NOMO-1 treated with dmso at 0.1 percent for 144 hours (cell line): ENCODE data around the gene GAS7.
"Not testable (repeated sequence)": the region's sequence is repeated elsewhere in the genome, so short reads cannot be mapped to it uniquely, and the experiment has no call there.

Source experiments
- DNase-seq: peaks from one replicate; lab custom pipeline; 2025; ENCODE audit not compliant: unreplicated experiment; lab: John Stamatoyannopoulos, UW

The GAS7 gene

GRCh38 chr17:10114931-10115535 is 83.4 kb downstream of the GAS7 start:
- peak; percentile 98 for DNase-seq

DNA sequence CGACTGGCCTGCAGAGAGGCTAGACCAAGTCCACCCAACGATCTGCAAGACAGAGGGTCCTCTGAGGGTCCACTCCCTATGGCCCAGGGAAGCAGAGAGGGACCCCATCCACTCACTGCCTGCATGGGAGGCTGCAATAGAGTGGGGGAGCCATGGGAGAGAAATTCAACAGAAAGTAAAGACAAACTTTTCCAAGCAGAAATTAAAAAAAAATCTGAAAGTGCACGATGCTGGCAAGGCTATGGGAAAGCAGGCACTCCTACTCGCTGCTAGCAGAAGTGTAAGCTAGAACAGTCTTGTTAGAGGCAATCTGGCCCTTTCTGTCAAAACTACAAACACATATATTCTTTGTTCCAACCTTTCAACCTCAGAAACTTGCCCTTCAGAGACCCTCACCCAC is 85.4 kb downstream of the GAS7 start:
- no peak for DNase-seq

GRCh38 chr17:10111907-10112452 is 86.4 kb downstream of the GAS7 start:
- DNase-seq: no peak

- no peak for DNase-seq
Measured at GRCh38 chr17:10109146-10109545, 89.3 kb downstream of the GAS7 start.

GRCh38 chr17:10107316-10108165 is 90.9 kb downstream of the GAS7 start:
- peak; percentile 57 for DNase-seq

DNA sequence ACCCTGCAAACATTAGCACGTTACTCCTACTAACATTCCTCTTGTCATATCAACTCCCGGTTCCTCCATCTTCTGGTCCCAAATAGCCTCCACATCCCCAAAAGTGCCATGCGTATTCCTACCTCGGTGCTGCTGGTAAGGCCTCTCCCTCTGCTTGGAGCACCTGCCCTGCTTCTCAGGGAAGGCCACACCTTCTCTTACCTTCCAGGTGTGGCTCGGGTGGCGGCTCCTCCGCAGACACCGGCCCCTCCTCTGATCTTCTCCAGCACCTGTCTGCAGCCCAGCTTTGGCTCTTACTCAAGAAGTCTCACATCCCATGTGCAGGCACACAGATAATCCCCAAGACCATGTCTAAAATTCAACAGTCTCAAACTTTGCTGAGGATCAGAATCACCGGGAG is 92.3 kb downstream of the GAS7 start:
- no peak for DNase-seq

DNA sequence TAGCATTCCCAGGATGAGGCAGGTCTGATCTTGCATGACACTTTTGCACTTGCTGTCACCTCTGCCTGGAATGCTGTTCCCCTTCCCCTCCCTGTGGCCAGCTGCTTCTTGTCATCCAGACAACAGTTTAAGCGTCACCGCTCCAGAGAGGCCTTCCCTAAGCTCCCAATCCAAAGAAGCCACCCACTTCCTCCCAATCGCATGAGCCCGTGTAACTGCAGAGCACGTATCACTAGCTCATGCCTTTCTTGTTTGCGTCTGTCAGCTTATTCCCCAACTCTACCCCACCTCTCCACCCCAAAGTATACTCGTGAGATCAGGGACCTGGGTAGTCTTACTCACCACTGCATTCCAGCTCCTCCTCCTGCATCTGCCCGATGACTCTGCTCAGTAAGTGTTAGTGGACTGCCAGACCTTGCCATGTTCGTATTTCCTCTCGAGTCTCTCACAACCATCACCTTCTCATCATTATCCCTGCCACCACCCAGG is 92.8 kb downstream of the GAS7 start:
- DNase-seq: no peak

GRCh38 chr17:10103712-10104111 is 94.7 kb downstream of the GAS7 start:
- no peak for DNase-seq

GRCh38 chr17:10102817-10103216 is 95.6 kb downstream of the GAS7 start:
- DNase-seq: no peak

- peak; percentile 25 for DNase-seq
Measured at GRCh38 chr17:10099051-10099571, 99.3 kb downstream of the GAS7 start.

DNA sequence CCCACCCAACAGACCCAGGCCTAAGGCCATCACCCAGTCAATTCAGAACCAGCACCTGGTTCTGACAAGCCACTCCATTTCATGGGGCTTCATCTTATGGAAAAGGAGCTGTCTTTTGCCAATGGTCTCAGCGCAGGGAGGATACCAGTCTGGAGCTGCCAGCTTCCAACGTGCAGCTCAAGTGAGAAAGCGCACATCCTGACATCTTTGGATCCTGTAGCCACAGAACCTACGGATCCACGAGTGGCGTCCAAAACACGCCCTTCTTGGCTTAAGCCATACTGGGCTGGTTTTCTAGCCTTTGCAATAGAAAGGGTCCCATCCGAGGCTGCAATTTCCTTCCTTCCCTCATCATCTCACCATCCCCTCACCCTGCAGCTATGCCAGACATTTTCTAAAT is 101.8 kb downstream of the GAS7 start:
- DNase-seq: no peak

DNA sequence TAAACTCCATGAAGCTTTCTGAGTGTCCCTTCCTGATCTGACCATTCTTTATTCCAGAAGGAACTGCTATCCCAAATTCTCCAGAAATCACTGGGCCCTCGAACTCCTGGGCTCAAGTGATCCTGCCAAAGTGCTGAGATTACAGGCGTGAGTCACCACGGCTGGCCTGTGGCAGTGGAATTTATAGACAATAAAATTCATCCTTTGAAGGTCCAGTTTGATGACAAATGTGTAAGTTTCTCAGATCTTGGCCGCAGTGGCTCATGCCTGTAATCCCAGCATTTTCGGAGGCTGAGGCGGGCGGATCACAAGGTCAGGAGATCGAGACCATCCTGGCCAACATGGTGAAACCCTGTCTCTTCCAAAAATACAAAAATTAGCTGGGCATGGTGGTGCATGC is 103.1 kb downstream of the GAS7 start:
- DNase-seq: not testable (repeated sequence)

GRCh38 chr17:10094797-10095196 is 103.6 kb downstream of the GAS7 start:
- DNase-seq: no peak

- no peak for DNase-seq
Measured at GRCh38 chr17:10092595-10092994, 105.8 kb downstream of the GAS7 start.

- DNase-seq: no peak
Measured at GRCh38 chr17:10091046-10091445, 107.4 kb downstream of the GAS7 start.

GRCh38 chr17:10089196-10089804 is 109.1 kb downstream of the GAS7 start:
- DNase-seq: no peak

- no peak for DNase-seq
Measured at GRCh38 chr17:10088444-10088843, 110.0 kb downstream of the GAS7 start.

- DNase-seq: peak; percentile 41
Measured at GRCh38 chr17:10087355-10087754, 111.1 kb downstream of the GAS7 start.

- no peak for DNase-seq
Measured at GRCh38 chr17:10083864-10084263, 114.5 kb downstream of the GAS7 start.

GRCh38 chr17:10082795-10083194 is 115.6 kb downstream of the GAS7 start:
- no peak for DNase-seq

- DNase-seq: no peak
Measured at GRCh38 chr17:10081571-10082169, 116.7 kb downstream of the GAS7 start.
